ENCODE measurements around the gene BLM.
"Not testable (repeated sequence)": the region's sequence is repeated elsewhere in the genome, so short reads cannot be mapped to it uniquely, and the experiment has no call there.

The BLM gene

DNA sequence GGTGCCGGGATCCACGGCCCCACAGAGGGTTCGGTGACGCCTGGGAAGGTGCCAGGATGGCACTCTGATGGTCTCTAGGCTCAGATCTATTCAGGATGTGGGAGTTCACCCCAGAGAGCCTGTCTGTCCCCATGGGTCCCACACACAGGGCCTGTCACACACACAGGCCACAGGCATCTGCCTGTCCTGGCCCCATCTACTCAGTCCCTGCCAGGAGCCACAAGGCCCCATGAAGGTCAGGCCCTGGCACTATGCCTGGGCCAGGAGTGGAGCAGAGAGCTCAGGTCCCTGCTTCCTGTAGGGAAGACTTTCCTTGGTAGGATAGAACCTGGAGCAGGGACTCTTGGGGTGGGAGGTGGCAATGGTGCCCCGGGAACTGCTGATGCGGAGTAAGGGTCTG lies 102.2 kb downstream of the BLM start:
- DNase-seq (ENCODE audit: low read depth in 3 of 3, low spot score in 1 of 3): no peak

DNA sequence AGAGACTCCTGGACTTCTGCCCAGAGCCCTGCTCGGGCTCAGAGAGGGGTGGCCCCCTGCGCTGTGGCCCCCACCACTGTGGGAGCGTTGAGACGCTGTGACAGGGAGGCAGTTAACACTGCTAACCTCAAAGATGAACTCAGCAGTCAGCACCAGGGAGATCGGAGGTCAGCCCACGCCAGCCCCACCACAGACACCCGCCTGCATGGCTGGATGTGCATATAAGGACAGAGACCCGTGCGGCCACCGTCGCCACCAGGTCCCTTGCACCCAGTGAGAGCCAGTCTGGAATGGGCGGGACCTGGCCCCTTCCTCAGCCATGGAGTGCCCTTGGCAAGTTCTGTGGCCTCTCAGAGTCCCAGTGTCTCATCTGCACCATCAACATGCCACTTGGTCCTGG lies 102.7 kb downstream of the BLM start:
- DNase-seq (ENCODE audit: low read depth in 3 of 3, low spot score in 1 of 3): no peak

DNA sequence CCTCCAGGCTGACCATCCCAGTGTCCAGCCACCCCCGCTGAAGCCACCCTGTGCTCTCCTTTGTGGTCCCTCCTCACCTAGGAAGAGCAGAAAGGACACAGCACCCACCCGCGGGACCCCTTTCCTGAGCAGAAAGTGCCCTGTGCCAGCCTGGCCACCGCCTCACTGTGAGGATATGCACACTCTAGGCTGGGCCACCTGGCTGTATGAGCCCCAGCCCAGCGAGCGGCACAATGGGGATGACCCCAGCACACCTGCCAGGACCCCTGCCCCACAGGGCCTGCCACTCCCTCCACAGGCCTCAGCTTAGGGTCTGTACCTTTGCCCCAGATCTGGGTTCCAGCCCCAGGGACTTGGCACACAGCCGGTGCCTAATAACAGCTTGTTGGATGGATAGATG lies 103.3 kb downstream of the BLM start:
- no peak for DNase-seq (ENCODE audit: low read depth in 3 of 3, low spot score in 1 of 3)

DNA sequence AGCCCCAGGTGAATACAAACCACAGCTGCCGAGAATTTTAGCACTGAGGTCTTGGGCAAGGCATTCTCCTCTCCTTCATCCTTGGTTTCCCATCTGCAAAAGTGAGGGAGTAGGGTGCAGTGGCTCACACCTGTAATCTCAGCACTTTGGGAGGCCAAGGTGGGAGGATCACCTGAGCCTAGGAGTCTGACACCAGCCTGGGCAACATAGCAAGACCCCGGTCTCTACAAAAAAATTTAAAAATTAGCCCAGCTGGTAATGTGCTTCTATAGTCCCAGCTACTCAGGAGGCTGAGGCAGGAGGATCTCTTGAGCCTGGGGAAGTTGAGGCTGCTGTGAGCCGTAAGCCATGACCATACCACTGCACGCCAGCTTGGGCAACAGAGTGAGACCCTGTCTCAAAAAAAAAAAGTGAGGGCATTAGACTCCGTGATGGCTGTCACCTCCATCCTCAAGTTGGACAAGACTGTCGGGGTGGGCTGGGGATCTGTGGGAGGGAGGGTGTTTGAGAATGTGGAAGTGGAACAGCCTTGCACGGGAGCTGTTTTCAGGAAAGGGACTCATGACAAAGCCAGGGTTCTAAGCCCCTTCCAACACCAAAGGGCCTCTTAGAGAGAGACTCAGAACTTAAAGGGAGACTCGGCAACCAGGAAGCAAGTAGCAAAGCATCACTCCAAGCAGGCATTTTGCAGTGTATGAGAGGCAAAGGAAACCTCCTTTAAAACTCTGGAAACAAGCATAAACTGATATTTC lies 105.2 kb downstream of the BLM start:
- no peak for DNase-seq (ENCODE audit: low read depth in 3 of 3, low spot score in 1 of 3)

DNA sequence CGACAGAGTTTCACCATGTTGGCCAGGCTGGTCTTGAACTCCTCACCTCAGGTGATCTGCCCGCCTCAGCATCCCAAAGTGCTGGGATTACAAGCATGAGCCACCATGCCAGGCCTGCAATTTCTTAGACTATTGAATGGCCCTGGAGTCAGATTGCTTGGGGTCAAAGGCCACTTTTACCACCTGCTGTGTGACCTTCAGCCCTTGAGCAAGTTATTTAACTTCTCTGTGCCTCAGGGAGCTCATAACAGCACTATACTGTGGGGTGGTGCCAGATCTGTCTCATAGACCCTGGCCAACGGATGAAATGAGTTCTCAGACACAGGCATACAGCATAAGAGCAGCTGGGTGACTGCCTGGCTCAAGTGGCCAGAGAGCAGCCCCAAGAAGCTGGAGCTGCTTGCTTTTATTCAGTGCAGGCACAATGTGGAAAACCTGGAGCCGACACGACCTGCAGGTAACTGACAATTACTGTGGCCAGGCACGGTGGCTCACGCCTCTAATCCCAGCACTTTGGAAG lies 106.4 kb downstream of the BLM start:
- DNase-seq (ENCODE audit: low read depth in 3 of 3, low spot score in 1 of 3): no peak

DNA sequence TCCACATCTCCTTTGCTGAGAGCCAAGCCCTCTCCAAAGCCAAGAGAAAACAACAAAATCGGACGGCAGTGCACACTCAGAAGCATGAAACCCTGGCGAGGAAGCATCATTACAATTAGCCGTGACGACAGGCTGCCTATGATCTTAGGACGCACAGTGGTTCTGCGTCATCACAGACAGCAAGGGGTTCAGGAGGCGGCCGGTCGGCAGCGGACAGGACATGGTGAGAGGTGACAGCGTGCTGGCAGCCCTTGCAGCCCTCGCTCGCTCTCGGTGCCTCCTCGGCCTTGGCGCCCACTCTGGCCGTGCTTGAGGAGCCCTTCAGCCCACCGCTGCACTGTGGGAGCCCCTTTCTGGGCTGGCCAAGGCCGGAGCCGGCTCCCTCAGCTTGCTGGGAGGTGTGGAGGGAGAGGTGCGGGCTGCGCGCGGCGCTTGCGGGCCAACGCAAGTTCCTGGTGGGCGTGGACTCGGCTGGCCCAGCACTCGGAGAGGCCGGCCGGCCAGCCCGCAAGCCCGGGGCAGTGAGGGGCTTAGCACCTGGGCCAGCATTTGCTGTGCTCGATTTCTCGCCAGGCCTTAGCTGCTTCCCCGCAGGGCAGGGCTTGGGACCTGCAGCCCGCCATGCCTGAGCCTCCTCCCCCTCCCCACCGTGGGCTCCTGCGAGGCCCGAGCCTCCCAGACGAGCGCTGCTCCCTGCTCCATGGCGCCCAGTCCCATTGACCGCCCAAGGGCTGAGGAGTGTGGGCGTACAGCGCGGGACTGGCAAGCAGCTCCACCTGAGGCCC lies 108.2 kb downstream of the BLM start:
- DNase-seq (ENCODE audit: low read depth in 3 of 3, low spot score in 1 of 3): not testable (repeated sequence)

DNA sequence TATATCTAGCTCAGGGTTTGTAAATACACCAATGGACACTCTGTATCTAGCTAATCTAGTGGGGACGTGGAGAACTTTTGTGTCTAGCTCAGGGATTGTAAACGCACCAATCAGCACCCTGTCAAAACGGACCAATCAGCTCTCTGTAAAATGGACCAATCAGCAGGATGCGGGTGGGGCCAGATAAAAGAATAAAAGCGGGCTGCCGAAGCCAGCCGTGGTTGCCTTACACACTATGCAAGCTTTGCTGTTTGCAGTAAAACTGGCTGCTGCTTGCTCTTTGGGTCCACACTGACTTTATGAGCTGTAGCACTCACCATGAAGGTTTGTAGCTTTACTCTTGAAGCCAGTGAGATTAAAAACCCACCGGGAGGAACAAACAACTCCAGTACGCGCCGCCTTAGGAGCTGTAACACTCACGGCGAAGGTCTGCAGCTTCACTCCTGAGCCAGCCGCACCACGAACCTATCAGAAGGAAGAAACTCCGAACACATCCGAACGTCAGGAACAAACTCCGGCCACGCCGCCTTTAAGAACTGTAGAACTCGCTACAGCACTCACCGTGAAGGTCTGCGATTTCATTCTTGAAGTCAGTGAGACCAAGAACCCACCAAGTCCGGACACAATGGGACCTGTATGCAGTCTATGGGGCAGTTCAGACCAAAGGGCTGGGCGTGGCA lies 109.2 kb downstream of the BLM start:
- DNase-seq (ENCODE audit: low read depth in 3 of 3, low spot score in 1 of 3): not testable (repeated sequence)

DNA sequence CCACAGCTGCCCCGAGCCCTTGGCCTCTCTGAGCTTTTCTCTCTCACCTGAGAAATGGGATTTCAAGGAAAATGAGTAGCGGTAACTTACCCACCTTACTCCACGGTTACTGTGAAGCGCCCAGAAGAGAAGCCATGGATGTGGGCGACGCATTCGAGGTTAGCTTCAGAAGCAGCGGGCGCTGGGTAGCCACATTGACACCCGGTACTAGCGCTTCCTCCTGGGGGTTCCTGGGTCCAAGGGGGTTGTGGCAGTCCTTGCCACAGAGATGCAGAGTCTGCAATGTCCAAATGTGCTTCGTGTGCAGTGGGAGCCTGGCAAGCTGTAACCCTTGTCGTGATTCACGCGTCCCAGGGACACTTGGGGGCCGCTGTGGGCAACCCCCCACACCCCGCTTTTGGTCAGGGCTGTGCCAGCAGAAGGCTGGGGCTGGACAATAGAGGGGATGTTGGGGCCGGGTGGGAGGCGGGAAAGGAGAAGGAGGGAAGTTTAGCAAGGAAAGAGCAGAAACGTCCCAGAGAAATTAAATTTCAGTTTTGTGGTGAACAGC lies 109.8 kb downstream of the BLM start:
- no peak for DNase-seq (ENCODE audit: low read depth in 3 of 3, low spot score in 1 of 3)

DNA sequence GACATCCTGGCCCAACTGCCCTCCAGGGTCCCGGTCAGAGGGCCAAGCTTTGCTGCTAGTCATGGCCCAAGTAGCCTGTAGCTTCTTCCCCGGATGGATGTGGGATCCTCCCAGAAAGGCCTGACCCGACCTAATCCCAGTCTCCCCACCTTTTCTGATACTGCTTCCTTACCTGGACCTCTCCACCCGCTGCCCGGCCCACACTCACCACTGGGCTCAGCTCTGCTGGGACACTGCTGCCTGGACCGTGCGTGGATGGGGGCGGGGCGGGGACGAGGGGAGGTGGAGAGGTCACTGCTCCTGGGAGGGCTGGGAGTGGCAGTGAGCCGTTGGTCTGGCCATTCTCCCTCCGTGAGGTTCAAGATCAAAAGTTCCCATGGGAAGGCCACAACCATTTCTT lies 111.0 kb downstream of the BLM start:
- no peak for DNase-seq (ENCODE audit: low read depth in 3 of 3, low spot score in 1 of 3)

DNA sequence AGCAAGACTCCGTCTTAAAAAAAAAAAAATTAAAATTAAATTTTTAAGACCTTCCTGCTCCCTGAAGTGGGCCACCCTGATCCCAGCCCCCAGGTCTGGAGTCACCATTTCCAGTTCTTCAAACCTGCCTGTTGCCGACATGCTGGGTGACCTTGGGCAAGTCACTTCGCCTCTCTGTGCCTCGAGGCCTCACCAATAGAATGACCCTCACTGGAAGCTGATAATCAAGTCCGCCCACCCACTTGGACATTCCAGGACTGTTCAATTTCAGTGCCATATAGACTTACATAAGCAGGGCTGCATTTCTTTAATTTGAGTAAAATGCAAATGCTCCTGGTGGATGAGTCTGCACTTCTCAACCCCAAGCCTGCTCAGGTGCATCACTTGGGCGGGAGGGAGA lies 112.0 kb downstream of the BLM start:
- DNase-seq (ENCODE audit: low read depth in 3 of 3, low spot score in 1 of 3): no peak

DNA sequence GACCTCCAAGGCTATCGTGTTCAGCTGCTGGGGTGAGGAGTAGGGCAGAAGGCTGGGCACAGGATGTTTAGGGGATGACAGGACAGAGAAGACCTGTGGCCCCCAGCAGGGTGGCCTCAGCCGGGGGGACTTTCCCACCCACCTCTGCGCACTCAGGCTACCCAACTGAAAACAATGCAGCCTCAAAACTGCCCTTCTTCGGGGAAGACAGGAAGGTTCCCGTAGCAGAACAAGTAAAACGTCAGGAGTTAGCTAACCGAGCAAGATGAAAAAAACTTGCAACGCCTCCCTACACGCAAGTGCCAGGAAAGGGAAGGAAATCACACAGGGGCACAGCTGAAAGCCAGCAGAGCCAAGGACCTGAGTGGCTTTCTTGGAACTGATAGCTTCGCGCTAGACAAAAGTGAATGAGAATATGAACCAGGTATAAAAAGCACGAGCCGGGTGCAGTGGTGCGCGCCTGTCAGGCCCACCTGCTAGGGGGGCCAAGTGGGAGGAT lies 112.8 kb downstream of the BLM start:
- no peak for DNase-seq (ENCODE audit: low read depth in 3 of 3, low spot score in 1 of 3)

DNA sequence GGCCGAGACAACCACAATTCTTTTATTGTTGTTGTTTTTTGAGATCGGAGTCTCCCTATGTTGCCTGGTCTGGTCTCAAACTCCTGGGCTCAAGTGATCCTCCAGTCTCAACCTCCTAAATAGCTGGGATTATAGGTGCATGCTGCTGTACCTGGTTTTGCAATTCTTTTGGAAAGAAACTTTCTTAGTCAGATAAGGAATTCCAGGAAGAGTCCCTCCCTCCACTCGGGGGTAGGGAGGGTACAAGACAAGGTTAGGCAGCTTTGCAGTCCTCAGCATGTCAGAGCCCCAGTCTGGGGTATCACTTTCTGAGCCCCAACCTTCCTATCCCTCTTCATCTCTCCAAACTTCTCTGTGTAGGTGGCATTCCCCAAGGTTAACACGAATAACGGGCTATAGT lies 117.5 kb downstream of the BLM start:
- no peak for DNase-seq (ENCODE audit: low read depth in 3 of 3, low spot score in 1 of 3)

DNA sequence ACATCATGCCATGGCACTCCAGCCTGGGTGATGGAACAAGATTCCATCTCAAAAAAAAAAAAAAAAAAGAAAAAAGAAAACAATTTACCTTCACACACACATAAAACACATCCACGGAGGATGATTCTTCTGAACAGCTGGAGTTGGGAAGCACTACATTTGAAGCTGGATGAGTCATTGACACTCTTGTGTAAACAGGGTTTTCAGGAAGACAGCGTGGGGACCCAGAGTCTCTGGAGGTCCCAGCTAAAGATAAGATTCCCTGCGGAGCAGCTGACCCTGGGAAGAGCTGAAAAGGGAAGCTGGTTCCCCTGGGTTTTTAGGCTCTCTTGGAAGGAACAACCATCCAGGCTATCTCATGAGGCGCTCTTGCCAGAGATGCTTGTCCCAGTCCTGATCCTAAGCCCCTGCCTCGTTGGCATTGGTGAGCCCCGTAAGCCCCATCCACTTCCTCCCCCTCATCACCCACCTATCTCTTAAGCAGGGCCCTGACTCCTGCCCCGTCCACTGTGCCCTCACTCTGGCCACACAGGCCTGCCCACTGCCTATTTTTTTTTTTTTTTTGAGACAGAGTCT lies 119.2 kb downstream of the BLM start:
- DNase-seq (ENCODE audit: low read depth in 3 of 3, low spot score in 1 of 3): no peak

DNA sequence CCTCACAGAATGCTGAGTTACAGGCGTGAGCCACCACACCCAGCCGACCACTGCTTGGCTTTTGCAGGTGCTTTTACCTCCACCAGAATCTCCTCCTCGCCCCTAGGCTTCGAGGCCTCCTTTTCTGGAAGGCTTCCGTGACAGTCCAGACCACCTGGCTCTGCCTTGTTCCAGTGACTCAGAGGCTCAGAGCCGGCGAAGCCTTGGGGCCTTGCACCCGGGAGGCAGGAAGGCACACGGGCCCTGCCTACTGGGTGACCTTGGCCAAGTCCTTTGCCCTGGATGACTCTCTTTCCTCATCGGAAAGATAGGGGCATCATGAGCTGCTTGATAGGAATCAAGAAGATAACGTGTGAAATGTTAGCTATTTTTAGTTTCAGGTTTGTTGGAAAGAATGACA lies 119.9 kb downstream of the BLM start:
- DNase-seq (ENCODE audit: low read depth in 3 of 3, low spot score in 1 of 3): no peak

DNA sequence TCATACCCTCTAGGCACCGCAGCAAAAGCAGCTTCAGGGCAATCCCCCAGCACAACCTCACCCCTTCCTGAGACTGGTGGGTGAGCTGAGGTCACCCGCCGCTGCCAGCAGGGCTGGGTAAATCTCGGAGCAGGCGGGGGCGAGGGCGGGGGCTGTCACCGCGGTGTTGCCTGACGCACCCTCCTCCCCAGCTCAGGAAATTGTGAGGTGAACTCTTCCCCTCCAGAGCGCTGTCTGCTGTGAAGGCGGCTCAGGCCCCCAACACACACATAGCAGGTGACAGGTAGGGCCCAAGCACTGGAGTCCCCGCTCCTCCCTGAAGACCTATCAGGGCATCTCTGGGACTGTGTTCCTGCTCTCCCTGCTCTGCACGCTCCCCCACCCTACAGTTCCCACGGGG lies 121.0 kb downstream of the BLM start:
- DNase-seq (ENCODE audit: low read depth in 3 of 3, low spot score in 1 of 3): peak; percentile 73 to 80 (median 74)

DNA sequence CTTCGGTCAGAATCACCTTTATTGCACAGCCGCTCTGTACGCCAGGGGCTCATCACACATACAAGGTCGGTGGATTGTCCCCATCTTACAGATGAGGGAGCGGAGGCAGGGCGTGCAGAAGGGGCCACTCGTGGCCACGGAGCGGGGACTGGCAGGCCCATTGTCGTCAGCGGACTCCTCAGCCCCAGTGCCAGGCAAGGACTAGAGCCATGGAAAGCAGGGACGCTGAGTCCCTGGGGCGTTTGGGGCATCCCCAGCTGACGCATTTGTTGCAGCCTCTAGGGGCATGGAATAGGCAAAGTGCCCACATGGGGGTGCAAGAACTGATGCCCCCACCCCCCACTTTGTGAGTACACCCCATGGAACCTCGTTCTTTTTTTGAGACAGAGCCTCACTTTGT lies 121.4 kb downstream of the BLM start:
- no peak for DNase-seq (ENCODE audit: low read depth in 3 of 3, low spot score in 1 of 3)

DNA sequence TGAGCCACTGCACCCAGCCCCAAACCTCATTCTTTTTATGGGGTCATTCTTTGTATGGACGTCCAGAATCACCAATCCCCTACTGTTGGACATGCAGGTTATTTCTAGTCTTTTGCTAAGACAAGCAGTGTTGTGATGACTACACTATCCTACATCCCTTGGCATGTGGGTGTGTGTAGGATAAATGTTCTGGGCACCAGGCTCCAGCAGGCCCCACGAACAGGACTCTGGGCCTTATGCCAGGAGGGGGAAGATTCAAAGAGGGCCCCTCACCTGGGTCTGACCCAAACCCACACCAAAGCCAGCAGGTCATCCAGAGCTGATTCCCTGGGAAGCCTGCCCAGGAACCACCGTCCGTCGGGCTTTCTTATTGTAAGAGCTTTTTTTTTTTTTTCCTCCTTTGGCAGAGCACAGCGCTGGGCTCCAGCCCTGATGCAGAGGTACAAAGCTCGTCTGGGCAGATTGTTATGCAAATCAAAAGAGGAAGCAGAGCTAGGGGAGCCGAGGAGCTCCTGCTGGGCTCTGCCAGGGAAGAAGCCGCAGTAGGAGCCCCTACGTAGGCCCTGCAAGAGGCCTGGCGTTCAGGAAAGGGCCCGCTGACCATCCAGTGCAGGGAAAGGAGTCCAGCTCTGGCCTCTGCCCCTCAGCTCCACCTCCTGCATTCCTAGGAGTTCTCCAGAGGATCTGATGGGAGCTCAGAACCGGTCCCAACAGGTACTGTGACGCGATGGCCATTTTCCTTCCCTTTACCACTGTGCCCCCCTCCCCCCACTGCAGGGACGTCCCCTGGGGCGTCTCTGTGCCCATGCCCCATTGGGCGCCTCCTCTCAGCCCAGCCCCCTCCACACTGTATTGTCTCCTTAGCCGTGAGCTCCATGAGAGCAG lies 122.3 kb downstream of the BLM start:
- no peak for DNase-seq (ENCODE audit: low read depth in 3 of 3, low spot score in 1 of 3)

DNA sequence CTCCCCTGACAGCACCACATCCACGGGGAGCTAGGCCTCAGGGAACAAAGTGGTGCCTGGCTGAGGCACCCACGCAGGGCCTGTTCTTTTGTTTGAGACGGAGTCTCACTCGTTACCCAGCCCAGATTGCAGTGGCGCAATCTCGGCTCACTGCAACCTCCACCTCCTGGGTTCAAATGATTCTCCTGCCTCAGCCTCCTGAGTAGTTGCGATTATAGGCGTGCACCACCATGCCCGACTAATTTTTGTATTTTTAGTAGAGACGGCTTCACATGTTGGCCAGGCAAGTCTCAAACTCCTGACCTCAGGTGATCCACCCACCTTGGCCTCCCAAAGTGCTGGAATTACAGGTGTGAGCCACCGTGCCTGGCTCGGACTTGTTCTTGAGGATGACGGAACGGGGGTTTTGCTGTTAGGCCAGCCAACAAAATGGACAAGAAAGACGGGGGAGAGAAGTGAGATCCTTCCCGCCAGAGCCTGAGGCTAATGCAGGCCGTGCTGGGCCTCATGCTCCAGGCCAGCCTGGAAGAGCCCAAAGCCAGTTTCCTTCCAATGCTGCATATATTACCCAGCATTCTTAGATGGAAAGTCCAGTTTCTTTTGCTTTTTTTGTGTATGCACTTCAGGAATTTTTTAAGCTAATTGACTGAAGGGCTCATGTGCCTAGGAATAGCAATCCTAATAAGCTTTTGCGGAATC lies 123.2 kb downstream of the BLM start:
- DNase-seq (ENCODE audit: low read depth in 3 of 3, low spot score in 1 of 3): no peak

DNA sequence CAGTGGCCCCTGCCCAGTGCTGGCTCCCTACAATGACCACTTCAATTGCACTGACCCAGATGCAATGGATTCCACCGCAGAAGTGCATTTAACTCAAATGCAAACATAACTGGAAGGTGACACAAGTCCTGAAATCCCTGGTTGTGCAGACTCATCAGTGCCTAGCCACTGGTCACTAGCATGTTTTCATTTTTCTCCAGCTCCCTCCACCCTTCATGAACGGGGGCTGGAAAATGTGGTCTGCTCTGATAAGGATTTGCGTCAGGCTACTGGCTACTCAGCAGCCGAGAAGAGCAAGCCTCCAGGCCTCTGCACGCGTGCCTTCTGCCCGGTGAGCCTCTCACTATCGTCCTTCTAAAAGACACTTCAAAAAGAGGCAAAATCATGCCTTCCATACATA lies 123.8 kb downstream of the BLM start:
- DNase-seq (ENCODE audit: low read depth in 3 of 3, low spot score in 1 of 3): no peak

DNA sequence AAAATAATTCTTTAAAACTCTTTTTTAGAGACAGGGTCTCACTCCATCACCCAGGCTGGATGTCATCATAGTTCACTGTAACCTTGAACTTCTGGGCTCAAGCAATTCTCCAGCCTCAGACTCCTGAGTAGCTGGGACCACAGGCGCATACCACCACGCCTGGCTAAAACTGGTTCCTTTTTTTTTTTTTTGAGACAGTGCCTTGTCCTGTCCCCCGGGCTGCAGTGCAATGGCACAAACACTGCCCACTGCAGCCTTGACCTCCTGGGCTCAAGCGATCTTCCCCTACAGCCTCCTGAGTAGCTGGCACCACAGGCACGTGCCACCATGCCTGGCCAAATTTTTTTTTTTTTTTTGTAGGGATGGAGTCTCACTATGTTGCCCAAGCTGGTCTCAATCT lies 127.5 kb downstream of the BLM start:
- no peak for DNase-seq (ENCODE audit: low read depth in 3 of 3, low spot score in 1 of 3)

All from stimulated activated CD4-positive, alpha-beta T cell treated with anti-CD3 and anti-CD28 coated beads, TNF-alpha, amount 100 ng/mL, for 1 hour (primary cell).